Stimulated activated CD8-positive, alpha-beta memory T cell treated with anti-CD3 and anti-CD28 coated beads, Interleukin-4, amount 100 ng/mL, for 24 hours (primary cell): Measurements from ENCODE around the gene CBLC.
"Not testable (repeated sequence)": the region's sequence is repeated elsewhere in the genome, so short reads cannot be mapped to it uniquely, and the experiment has no call there.

Source experiments
- DNase-seq: peaks from one replicate; pipeline ENCODE4 v3.0.0-alpha.2; 2020; ENCODE audit warnings: low read depth

The CBLC gene

DNA sequence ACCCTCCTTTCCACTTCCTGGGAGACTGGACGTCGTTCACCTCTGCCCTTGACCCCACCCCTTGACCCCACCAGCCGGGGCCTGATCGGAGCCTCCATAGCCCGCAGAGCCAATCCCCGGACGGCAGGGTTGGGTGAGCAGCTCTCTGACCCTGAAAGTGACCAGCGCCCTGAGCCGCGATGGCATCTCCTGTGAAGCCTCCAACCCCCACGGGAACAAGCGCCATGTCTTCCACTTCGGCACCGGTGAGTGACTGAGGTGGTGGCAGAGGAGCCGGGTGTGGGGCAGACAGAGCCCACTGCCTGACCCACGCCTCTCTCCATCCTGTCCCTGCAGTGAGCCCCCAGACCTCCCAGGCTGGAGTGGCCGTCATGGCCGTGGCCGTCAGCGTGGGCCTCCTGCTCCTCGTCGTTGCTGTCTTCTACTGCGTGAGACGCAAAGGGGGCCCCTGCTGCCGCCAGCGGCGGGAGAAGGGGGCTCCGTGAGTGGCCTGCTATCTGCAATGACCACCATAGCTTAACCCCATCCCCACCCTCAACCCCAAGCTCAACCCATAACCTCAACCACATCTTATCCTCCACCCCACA lies 41.6 kb downstream of the CBLC start:
- DNase-seq, result no peak

DNA sequence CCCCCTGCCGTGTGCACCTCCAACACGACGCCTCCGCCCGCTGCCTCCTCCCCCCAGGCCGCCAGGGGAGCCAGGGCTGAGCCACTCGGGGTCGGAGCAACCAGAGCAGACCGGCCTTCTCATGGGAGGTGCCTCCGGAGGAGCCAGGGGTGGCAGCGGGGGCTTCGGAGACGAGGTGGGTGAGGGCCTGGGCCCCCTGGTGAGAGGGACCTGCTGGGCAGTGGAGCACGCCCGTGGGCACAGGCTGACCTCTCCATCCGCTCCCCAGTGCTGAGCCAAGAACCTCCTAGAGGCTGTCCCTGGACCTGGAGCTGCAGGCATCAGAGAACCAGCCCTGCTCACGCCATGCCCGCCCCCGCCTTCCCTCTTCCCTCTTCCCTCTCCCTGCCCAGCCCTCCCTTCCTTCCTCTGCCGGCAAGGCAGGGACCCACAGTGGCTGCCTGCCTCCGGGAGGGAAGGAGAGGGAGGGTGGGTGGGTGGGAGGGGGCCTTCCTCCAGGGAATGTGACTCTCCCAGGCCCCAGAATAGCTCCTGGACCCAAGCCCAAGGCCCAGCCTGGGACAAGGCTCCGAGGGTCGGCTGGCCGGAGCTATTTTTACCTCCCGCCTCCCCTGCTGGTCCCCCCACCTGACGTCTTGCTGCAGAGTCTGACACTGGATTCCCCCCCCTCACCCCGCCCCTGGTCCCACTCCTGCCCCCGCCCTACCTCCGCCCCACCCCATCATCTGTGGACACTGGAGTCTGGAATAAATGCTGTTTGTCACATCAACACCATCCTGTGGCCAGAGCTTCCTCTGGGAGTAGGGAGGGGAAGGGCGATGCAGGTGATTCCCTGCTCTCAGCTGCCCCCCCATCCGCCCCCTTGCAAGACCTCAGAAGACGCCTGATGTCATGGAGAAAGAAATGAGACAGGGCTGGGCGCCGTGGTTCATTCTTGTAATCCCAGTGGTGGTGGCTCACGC lies 43.2 kb downstream of the CBLC start:
- DNase-seq, result no peak

DNA sequence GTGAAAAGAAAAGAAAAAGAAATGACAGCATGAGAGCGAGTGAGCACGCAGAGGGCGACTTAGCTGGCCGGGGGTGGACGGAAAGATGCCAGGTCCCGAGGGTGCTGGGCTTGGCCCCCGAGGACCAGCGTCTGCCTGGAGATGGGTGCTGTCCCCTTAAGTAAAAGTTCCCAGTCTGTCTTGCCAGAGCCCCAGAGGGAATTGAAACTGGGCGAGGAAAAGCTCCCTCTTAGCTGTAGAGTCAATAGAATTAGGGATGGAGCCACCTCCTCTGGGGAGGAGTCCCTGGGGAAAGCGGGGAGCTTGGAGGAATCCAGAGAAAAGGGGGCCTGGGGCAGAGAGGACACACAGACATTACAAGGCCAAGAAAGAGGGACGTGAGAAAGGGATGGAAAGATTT lies 44.5 kb downstream of the CBLC start:
- no peak for DNase-seq

DNA sequence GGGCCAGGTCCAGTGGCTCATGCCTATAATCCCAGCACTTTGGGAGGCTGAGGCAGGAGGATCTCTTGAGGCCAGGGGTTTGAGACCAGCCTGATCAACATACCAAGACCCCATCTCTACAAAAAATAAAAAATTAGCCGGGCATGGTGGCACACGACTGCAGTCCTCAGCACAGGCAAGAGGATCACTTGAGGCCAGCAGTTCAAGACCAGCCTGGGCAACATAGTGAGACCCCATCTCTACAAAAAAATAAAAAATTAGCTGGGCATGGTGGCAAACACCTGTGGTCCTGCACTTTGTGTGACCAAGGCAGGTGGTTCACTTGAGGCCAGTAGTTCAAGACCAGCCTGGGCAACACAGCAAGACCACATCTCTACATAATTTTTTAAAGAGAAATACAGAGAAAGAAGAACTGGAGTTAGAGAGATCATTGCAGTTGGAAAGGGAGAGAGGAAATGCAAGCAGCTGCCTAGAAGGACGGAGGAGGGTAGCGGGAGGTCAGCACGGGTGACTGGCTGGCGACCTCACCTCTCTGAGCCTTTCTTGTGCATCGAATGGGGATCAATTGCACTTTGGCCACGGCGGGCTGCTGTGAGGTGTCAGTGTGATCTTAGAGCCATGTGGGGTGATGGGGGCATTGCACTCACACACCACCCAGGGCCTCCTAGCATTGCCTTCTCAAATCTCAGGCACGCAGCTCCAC lies 45.1 kb downstream of the CBLC start:
- DNase-seq, result no peak

DNA sequence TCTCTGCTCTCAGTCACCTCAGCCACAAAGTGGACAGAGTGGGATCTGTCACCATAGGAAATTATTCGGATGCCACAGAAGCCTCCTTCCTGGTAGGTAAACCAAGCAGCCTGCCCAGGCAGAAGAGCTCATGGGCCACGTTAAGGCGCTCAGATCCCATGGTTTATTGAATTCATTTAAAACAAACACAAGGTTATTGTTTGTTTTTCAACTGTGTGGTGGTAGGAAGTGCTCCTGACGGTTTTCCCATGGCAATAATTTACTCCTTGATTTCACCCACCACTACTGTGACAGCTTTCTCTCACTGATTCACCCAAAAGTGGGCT lies 45.6 kb downstream of the CBLC start:
- no peak for DNase-seq

DNA sequence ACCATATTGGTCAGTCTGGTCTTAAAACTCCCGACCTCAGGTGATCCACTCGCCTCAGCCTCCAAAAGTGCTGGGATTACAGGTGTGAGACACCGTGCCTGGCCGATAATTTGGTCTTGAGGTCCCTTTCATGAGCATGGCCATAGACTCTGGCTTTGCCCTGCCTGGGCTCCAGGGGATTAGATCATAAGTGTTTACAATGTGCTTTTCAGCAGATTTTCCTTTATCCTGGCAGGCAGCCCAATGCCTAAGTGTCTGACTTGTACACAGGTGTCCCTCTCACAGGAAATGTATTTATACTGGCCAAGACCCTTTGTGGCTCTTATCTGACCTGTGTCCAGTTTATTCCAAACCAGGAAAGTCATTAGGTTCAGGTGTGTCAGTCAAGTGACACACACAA lies 47.1 kb downstream of the CBLC start:
- no peak for DNase-seq

DNA sequence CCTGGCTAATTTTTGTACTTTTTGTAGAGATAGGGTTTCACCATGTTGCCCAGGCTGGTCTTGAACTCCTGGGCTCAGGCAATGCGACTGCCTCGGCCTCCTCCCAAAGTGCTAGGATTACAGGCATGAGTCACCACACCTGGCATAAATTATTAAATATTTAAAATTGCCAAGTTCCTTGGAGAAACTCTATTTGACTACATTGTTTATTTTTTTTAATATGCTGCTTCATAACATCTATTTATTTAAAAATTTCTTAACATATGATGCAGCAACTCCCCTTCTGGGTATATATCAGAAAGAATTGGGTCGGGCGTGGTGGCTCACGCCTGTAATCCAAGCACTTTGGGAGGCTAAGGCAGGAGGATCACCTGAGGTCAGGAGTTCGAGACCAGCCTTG lies 55.2 kb downstream of the CBLC start:
- DNase-seq, result not testable (repeated sequence)

DNA sequence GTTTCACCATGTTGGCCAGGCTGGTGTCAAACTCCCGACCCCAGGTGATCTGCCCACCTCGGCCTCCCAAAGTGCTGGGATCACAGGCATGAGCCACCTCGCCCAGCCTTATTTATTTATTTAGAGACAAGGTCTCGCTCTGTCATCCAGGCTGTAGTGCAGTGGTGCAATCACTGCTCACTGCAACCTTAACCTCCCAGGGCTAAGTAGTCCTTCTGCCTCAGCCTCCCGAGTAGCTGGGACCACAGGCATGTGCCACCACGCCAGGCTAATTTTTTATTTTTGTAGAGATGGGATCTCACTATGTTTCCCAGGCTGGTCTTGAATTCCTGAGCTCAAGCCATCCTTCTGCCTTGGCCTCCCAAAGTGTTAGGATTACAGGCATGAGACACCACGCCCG lies 56.7 kb downstream of the CBLC start:
- not testable (repeated sequence) for DNase-seq

DNA sequence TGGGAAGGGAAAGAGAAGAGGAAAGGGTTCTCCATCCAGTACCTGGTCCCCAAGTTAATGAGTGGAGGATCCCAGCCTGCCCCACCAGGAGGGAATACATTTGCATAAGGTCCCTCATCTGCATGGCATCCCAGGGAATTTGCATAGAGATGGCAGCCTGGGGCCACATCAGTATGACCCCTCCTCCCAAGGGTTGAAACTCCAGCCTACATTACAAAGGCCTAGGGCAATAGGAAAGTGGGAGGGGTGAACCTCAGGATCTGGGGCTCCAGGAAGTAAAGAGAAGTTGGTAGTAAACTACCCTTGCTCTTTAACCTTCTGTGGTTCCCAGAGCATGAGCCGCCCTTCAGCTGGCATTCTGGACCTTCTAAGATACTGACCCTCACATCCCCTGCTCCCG lies 61.6 kb downstream of the CBLC start:
- DNase-seq, result no peak

DNA sequence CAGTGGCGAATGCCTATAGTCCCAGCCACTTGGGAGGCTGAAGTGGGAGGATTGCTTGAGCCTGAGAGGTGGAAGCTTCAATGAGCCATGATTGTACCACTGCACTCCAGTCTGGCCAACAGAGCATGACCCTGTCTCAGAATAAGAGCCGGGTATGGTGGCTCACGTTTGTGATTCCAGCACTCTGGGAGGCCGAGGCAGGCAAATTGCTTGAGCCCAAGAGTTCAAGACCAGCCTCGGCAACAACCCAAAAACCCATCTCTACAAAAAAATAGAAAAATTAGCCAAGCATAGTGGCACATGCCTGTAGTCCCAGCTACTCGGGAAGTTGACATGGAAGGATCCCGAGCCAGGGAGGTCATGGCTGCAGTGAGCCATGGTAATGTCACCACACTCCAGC lies 63.1 kb downstream of the CBLC start:
- no peak for DNase-seq

DNA sequence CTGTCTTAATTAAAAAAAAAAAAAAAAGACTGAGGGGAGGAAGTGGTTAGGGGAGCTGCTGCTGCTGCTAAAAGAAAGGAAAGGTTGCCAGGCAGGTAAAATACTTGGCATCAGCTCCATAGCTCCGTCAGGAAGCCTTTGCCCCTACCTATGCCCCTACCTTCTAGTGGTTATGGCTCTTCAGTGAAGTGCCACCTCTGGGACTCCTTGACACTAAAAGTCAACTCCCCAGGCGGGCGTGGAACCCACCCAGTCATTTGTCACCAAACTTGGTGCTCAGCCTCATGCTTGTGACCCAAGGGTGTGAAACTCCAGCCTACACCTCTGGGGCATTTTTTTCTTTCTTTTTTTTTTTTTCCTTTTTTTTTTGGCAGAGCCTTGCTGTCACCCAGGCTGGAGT lies 63.5 kb downstream of the CBLC start:
- no peak for DNase-seq

DNA sequence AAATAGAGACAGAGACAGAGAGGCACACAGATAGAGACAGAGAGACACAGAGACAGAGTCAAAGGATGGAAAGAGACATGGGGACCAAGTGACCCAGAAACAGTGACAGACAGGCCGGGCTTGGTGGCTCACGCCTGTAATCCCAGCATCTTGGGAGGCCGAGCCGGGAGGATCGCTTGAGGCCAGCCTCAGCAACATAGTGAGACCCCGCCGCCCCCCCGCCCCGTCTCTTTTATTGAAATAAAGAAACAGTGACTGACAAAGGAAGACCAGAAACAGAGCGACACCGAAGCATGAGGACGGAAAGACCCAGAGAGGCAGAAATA lies 67.6 kb downstream of the CBLC start:
- DNase-seq, result no peak

DNA sequence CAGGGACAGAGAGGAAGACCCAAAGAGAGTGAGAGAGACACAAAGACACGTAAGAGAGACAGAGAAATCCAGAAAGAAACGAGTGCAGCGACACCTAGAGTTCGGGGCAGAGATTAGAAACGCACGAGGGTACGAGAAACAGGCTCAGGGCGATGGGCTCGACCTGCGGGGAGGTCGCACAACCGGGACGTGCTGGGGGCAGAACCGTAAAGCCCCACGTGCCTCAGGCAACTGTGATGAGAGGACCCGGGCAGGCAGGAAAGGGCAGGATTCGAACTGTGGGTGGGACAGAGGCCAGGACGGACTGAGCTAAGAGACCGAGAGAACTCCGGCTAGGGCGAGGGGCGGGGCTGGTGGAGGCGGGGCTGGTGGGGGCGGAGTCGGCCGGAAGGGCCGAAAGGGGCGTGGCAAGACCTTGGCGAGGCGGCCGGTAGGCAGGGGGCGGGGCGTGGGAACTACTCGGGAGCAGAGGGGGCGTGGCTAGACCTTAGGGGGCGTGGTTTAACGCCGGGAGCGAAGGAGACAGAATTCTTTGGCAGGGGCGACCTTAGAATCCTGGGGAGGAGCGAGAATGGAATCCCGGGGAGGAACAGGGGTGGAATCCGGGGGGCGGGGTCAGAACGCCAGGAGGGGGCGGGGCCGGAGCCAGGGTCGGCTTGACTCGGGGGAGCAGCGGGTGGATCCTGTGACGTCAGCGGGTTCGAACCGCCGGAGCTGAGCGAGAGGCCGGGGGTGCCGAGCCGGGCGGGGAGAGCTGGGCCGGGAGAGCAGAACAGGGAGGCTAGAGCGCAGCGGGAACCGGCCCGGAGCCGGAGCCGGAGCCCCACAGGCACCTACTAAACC lies 68.1 kb downstream of the CBLC start, which contains the start of gene NECTIN2:
Gene NECTIN2 (plus strand): TSS at position 686 of the 843 bp plus-strand sequence. CDS start 229 bp downstream, outside the sequence.
- peak; percentile 71 for DNase-seq

DNA sequence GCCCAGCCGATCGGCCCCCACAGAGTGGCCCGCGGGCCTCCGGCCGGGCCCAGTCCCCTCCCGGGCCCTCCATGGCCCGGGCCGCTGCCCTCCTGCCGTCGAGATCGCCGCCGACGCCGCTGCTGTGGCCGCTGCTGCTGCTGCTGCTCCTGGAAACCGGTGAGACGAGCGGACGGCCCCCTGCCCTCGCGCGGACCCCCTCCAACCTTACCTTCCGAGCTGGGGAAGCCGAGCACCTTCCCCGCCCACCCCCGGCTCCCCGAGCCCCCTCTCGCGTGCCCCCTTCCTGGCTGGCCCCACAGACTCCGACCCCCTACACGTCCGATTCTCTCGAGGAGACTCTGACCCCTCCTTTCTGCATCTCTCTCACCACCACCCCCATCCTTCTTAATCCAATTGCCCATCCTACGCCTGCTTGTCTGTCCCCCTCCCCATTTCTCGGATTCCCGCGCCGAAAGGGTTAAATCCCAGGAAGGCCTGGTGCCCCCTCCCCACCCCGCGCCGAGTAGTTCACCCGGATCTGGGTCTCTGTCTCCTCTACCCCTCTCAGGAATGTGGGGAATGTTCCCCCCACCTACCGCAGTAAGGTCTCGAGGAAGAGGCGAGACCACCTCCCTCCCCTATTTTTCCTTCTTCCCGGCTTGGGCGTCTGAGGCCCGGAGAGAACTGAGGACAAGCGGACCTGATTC lies 68.9 kb downstream of the CBLC start:
- DNase-seq, result no peak

DNA sequence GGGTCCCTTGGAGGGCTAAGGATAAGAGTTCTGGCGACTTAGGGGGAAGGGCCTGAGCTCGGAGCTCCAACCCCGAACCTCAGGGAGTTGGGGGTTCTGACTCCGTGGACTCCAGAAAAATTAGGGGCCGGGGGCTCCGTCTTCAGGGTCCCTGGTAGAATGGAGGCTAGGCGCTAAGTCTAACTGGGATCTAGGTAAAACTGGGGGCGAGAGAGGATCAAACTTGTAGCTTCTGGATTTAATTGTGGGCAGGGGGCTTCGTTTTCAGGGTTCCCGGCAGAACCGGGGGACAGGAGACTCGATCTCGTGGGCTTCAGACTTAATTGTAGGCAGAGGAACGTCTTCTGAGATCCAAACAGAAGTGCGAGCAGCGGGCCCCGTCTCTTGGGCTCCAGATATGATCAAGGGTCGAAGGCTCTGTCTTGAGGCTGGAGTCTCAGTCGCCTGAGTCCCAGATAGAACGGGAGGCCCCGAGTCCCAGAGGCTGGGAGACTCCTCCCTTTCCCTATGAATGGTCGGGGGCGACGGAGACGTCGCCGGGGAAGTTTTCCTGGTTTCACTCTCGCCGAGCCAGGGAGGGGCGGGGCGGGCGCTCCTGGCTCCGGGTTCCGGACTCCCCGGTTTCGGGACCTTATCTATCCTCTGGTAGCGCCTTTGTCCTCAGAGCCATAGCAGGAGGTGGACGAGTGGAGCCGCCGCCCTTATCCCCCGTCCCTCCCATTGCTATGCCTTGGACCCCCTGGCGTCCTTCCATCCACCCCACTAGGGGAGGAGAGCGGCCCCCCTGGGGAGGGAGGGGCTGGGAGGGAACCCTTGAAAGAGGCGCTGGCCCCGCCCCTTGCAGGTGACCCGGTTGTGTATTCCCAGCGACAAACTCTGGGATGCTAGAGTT lies 69.7 kb downstream of the CBLC start:
- no peak for DNase-seq

DNA sequence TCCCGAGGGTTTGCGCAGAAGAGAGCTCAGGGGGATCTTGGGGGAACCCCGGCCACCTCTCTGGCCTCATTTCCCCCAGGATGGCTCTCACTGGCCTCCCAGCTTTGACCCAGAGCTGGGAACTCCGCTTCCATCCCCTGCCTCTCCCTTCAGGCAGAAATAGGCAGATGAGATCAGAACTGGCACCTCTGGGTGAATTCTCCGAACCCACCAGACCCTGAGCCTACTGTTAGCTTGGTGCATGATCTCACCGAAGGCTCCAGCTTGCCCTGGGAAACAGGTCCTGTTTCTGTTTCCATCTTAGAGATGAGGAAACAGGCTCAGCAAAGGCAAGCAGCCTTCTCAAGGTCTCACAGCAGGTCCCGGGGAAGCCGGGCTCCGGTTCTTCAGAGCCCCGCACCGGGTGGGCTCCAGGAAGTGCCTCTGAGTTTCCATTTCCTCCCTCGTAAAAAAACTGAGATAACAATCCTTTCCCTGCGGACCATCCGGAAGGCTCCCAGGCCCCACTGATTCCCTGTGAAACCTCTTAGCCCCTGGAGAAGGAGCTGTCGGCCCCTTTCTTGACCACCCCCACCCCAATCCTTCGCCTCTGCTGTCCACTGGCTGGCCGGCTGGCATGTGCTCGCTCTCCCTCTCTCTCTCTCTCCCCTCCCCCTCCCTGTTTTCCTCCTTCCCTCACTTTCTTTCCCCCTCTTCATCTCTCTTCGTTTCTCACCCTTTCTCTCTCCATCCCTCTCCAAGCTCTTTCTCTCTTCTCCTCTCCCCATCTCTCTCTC lies 70.5 kb downstream of the CBLC start:
- DNase-seq, result no peak

DNA sequence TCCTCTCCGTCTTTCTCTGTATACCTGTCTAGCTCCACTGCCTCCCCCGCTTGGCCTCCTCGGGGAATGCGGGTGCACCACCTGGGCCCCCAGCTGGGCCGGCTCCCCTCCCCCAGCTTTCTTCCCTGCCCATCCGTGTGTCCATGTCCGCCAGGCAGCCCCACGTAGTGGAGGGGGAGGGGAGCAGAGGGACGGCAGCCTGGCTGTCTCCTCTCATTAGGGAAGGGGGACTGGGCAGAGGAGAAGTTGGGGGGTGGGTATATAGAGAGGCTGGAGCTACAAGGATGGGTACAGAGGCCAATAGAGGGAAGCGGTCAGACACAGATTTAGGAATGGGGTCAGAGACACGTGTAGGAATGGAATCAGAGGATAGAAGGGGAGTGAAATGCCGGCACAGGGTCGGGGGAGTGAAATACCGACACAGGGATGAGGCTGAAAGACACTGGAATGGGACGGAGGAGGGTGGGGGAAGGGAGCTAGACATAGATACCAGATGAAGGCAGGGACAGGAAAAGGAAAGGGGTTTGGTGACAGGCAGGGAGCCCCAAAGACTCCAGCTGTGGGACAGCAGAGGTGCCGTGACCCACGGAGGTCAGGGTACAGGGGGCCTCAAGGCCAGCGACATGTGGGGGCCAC lies 71.2 kb downstream of the CBLC start:
- no peak for DNase-seq
